GM10266 (cell line): ENCODE measurements around the gene UTF1.

Experiments
- DNase-seq: peaks from one replicate; pipeline ENCODE4 v3.0.0; 2012; ENCODE audit errors: extremely low spot score
- TF ChIP-seq, protein P1 (sequence below): IDR thresholded peaks from 2 replicates; pipeline ENCODE4 v1.5.1; 2012; ENCODE audit warnings: mild to moderate bottlenecking, low read depth; ENCODE audit not compliant: control insufficient read depth, insufficient read depth; ENCODE audit errors: missing control alignments

The UTF1 gene

DNA sequence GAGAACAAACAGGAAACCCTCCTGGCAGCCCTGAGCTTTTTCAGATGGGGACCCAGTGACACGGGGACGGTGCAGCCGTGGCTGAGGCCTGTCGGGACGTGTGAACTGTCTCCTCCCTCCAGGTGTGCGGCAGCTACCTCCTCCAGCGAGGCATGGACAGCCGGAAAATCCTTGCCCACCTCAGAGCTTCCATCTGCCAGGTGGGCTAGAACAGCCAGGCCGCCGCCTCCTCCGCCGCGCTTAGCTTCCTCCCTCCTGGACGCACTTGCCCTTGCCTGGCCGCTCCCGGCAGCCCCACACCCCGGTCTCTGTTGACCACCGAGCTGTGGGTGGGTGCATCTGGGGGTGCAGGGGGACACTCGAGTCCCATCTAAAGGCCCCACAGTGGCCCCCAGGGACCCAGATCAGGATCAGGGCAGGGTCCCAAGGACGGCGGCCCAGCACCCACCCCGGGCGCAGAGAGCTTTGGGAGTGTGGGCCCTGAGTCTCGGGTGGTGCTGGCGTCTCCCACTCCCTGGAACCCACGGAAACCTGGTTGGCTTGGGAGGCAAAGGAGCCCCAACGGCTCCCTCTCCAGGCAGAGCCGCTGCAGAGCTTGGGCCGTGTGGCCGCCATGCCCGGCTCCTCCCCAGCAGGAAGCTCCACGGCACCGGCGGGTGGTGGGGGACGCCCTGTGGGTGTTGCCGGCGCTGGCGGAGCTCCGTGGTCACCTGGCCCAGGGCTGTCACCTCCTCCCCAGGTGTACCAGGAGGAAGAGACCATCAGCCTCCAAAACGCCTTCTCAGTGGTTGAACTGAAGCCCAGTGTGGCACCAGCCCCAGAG, 32.9 kb upstream of the UTF1 start:
- TF ChIP-seq, protein P1, sequence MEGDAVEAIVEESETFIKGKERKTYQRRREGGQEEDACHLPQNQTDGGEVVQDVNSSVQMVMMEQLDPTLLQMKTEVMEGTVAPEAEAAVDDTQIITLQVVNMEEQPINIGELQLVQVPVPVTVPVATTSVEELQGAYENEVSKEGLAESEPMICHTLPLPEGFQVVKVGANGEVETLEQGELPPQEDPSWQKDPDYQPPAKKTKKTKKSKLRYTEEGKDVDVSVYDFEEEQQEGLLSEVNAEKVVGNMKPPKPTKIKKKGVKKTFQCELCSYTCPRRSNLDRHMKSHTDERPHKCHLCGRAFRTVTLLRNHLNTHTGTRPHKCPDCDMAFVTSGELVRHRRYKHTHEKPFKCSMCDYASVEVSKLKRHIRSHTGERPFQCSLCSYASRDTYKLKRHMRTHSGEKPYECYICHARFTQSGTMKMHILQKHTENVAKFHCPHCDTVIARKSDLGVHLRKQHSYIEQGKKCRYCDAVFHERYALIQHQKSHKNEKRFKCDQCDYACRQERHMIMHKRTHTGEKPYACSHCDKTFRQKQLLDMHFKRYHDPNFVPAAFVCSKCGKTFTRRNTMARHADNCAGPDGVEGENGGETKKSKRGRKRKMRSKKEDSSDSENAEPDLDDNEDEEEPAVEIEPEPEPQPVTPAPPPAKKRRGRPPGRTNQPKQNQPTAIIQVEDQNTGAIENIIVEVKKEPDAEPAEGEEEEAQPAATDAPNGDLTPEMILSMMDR, result no peak
- DNase-seq, result no peak

GRCh38 chr10:133197786-133198185, 32.2 kb upstream of the UTF1 start:
- no peak for DNase-seq
- TF ChIP-seq, protein P1, result no peak

- TF ChIP-seq, protein P1, result no peak
Observed at GRCh38 chr10:133198206-133198605, 31.8 kb upstream of the UTF1 start.

GRCh38 chr10:133198621-133199487, 31.2 kb upstream of the UTF1 start:
- no peak for DNase-seq
- TF ChIP-seq, protein P1, result no peak

More at GRCh38 chr10:133198206-133198605, 31.8 kb upstream of the UTF1 start:
- no peak for DNase-seq

DNA sequence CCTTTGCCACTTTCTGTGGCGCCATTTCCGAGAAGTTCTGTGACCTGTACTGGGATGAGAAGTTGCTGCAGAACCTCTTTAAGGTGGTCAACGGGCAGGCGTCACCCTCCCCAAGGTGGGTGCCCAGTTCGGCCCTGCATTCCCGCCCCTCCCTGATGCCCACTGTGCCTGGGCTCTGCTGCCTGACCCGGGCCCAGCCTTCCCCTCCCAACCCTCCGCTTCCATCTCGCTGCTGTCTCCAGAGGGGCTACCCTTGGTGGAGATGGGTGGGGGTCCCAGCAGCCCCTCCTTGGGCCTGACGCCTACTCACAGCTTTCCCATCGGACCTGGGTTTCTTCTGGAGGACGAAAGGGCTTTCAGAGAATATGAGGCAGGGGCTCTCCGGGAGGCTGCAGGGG, 30.5 kb upstream of the UTF1 start:
- no peak for DNase-seq

GRCh38 chr10:133199992-133200611, 29.9 kb upstream of the UTF1 start:
- no peak for DNase-seq
- TF ChIP-seq, protein P1, result no peak

More for the DNA sequence above, 30.5 kb upstream of the UTF1 start:
- TF ChIP-seq, protein P1, result no peak
